HEK293T (cell line): ENCODE measurements around the gene LTA4H.

Source experiments
- ARNT ChIP-seq: fragments of 450-650 bp; IDR thresholded peaks from 2 replicates; pipeline ENCODE4 v1.6.1; 2017; ENCODE audit warnings: mild to moderate bottlenecking
- BHLHE40 ChIP-seq: fragments of 450-650 bp; IDR thresholded peaks from 2 replicates; pipeline ENCODE4 v1.6.1; 2016; ENCODE audit warnings: mild to moderate bottlenecking, moderate library complexity, borderline replicate concordance
- CTBP1 ChIP-seq: fragments of 450-650 bp; IDR thresholded peaks from 2 replicates; pipeline ENCODE4 v1.6.1; 2016; ENCODE audit warnings: borderline replicate concordance
- ELF4 ChIP-seq: fragments of 450-650 bp; IDR thresholded peaks from 2 replicates; pipeline ENCODE4 v1.6.1; 2017; ENCODE audit warnings: antibody characterized with exemption
- FOXM1 ChIP-seq: fragments of 450-650 bp; IDR thresholded peaks from 2 replicates; pipeline ENCODE4 v1.6.1; 2017; ENCODE audit warnings: mild to moderate bottlenecking, borderline replicate concordance
- HDGF ChIP-seq: fragments of 450-650 bp; IDR thresholded peaks from 2 replicates; pipeline ENCODE4 v1.6.1; 2017; ENCODE audit warnings: antibody characterized with exemption, borderline replicate concordance
- SP1 ChIP-seq: fragments of 450-650 bp; IDR thresholded peaks from 2 replicates; pipeline ENCODE4 v1.6.1; 2017
- TARDBP ChIP-seq: fragments of 450-650 bp; IDR thresholded peaks from 2 replicates; pipeline ENCODE4 v1.6.1; 2016

GRCh38 chr12:95966287-95966870, 69.0 kb downstream of the LTA4H start:
- TF ChIP-seq SP1: no peak
- TF ChIP-seq ELF4: no peak
- TF ChIP-seq HDGF: no peak
- TF ChIP-seq BHLHE40: no peak
- no peak for TF ChIP-seq TARDBP
- TF ChIP-seq CTBP1: no peak
- TF ChIP-seq ARNT: no peak
- no peak for TF ChIP-seq FOXM1
